Activated CD8-positive, alpha-beta memory T cell treated with anti-CD3 and anti-CD28 coated beads, Interleukin-2, amount 50 U/mL, for 48 hours (primary cell): ENCODE results near the gene CELF2.

Experiments used
- DNase-seq: peaks from one replicate; pipeline ENCODE4 v3.0.0-alpha.2; 2020

Gene CELF2

DNA sequence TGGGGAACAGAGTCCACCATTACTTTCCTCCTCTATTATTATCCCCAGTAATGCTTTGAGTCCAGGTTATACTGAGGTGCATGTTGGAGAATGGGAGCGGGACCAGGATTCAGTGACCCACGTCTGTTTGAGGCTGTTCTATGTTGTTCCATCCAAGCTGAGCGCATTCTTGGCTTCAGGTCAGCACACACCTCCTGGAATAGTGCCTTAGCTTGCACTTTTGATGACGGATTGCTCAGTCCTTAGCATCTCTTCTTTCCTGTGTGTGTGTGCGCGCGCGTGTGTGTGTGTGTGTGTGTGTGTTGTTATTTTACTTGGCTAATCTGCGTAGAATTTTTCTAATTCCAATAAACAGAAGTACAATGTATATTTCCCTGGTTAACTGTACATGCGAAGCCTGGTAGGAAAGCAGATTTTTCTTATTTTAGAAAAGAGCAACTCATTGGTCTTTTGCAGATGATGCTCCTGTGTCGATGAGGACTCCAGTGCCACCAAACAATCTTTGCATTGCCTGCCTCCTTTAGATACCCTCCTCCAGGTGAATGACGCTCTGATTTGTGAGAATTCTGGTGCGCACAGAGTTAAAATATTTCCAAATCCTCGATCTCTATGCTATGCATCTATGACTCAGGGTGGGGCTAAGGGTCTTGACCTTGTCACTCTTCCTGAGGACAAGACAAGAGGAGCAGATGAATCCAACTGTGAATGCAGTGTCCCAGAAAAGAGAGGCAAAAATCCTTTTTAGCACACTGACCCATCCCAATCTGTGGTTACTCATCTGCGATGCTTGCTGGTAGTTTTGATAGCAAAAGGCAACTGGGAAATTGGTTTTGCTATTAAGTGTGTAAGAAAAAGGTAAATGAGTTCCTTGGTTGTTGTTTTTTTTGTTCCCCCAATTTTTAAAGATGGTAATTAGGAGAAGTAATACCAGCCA, 13.3 kb upstream of the CELF2 start:
- no peak for DNase-seq

DNA sequence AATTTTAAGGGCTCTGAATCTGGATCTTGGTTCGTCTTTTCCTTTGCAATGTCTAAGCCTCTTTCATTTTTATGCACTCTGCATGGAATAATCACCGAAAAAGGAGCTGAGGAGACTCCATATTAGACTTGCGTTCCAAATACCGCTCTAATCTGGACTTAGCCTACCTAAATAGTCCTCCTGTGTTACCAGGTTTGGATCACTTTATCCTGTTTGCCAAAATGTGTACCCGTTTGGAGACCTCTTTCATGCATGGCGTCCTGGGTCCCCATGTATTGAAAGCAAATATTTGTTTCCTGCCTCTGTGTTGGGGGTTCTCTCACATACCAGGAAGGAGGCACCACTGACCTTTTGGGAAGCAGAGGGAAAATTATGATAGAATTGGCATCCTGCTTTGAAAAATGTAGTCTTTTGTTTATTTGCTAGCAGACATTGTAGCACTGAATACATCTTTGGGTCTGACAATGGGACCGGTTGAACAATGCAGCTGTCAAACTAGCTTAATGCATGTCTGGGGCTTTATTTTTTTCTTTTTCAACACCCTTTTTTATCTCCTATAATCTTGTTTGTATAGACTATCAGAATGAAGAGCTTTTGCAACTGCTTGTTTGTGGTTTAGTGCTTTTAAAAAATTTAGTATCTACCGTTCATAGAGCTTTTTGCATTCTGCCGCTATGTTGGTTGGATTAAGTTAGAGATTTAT, 11.8 kb upstream of the CELF2 start:
- DNase-seq: no peak

GRCh38 chr10:11006428-11006825, 11.2 kb upstream of the CELF2 start:
- no peak for DNase-seq

- no peak for DNase-seq
Measured at GRCh38 chr10:11007476-11008020, 10.1 kb upstream of the CELF2 start.

- no peak for DNase-seq
Measured at GRCh38 chr10:11009471-11010308, 8.0 kb upstream of the CELF2 start.

GRCh38 chr10:11010582-11010981, 7.1 kb upstream of the CELF2 start:
- no peak for DNase-seq

- no peak for DNase-seq
Measured at GRCh38 chr10:11011436-11011835, 6.2 kb upstream of the CELF2 start.

GRCh38 chr10:11011984-11012383, 5.7 kb upstream of the CELF2 start:
- no peak for DNase-seq

DNA sequence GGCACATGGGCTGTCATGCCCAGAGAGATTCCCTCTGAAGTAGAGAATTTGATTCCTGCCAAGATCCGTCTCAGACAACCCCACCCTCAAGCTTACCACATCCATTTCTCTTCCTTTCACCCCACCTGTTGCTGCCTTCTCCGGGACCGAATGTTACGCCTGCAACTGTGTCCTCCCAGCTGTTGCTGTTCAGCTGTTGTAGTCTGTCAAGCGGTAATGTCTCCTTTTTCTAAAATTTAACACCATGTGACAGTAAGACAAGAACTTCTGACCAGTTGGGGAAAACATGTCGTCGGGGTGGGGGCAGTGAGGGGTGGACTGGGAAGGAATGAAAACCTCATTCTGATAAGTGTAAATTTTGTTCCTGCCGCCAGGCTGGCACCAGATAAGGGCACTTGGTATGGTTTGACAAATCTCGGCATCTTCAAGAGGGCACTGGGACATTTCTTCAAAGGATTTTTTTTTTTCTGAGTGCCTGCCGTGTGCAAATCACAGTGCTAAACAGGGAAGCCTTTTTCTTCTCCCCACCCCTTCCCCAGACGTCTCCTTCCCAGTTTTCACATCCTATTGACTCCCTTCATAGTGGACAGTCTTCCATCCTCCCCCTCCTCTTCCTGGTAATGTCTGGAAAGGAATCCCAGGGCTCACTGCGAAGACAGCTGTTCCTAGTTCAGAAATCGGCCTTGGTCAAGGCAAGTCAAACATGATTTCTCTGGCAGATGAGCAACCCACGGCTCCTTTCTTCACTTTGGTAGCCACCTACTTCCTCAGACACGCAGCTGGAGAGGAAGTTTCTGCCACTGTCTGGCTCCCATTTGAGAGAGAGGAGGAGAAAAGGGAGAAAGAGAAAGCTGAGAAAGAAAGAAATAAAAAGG, 5.0 kb upstream of the CELF2 start:
- DNase-seq: no peak

- no peak for DNase-seq
Measured at GRCh38 chr10:11013836-11014235, 3.8 kb upstream of the CELF2 start.

DNA sequence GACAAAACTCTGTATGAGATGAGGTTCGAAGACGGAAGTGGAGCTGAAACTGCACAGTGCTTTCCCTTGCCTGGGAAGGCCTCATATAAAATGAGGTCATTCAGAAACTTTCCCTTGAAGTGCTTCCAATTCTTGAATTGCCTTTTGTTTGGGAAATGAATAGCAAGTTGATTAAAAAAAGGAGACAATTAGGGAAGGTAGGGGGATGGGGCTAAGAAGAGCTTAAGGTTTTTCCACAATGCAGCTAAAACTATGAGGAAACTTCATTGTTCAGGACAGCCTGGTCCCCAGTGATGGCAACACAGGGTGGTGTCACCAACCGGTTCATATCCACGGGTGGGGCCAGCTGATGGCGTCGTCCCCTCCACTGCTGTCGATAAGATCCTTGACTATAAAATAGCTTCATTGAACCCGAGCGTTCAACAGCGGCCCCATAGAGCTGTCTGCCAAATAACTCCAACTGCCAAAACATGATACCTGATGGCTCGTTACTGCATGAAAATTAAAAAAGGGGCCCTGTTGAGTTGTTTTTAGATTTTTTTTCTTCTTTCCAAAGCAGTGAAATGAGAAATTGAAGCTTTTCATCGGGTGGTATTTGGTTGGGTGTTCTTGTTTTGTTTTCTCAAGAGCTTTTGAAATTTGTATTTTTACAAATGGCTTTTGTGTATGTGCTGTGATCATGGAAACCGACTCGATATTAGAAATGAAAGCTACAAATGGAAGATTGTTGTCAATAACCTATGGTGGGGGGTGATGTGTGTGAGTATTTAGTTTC, 2.8 kb upstream of the CELF2 start:
- no peak for DNase-seq

GRCh38 chr10:11015446-11015934, 2.2 kb upstream of the CELF2 start:
- no peak for DNase-seq

GRCh38 chr10:11017000-11017569, 587 bp upstream of the CELF2 start:
- DNase-seq: no peak

DNA sequence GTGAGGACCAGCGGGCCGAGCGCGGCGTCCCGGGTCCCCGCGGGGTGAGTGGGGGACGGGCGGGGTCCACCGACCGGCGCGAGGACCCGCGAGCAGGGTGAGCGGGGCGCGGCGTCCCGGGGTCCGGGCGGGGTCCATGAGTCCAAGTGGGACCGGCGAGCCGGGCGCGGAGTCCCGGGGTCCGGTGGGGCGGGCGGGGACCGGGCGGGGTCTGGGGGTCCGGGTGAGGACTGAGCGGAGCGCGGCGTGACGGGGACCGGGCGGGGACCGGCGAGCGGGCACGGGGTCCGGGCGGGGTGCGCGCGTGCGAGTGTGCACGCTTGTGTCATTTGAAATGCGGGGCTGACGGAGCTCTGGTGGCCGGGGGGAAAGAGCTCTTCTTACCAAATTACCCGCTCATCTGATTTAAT, 765 bp downstream of the CELF2 start:
- peak; percentile 60 for DNase-seq

DNA sequence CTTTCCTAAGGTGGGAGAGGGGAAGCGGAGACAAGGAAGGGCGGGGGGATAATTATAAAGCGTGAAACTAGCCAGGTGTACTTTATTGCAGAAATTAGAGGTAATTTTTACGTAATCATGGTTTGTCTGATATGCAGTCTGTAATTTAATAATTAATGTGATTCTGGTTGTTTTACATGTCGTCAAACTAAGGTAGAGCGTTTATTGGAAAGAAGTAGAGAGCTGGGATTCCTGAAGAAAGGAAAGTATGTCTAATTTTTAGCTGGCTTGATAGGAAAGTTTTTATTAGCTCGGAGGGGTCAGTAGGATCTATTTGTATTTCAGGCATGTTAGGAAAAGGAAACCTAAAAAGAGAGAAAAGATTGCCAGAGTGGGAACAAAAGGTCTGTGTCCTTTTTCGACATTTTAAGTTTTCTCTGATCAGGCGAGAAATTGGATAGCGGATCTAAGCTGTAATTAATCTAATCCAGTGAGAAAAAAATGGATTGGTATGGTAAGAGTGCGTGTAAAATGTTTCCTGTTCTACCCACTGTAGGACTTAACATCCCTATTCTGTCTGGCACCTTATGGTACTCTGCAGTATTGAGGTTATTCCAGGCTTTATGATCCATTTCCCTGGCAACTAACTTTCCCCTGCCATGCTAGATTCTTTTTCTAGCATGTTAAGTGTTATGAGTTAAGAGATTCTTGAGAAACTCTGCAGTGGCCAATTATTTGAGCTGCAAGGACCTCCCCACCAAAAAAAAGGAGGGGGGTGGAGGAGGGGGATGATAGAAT, 1.4 kb downstream of the CELF2 start:
- DNase-seq: no peak

- no peak for DNase-seq
Measured at GRCh38 chr10:11019724-11020547, 2.3 kb downstream of the CELF2 start.

- DNase-seq: no peak
Measured at GRCh38 chr10:11020548-11020942, 2.9 kb downstream of the CELF2 start.

GRCh38 chr10:11022213-11022612, 4.5 kb downstream of the CELF2 start:
- DNase-seq: no peak
